NCI-H2107 treated with DMSO at 0.1 percent for 48 hours (cell line): Measurements from ENCODE around the gene ETV6.

Experiments
- DNase-seq: peaks from one replicate; lab custom pipeline; 2025; ENCODE audit not compliant: unreplicated experiment; lab: John Stamatoyannopoulos, UW

ETV6 gene

GRCh38 chr12:11732715-11733114 lies 83.2 kb downstream of the ETV6 start:
- DNase-seq, result no peak

GRCh38 chr12:11734580-11735180 lies 85.2 kb downstream of the ETV6 start:
- no peak for DNase-seq

GRCh38 chr12:11738450-11738849 lies 89.0 kb downstream of the ETV6 start:
- DNase-seq, result no peak

GRCh38 chr12:11739980-11740577 lies 90.6 kb downstream of the ETV6 start:
- no peak for DNase-seq

GRCh38 chr12:11741434-11742092 lies 92.1 kb downstream of the ETV6 start:
- no peak for DNase-seq

GRCh38 chr12:11743423-11744409 lies 94.2 kb downstream of the ETV6 start:
- DNase-seq, result peak; percentile 69

GRCh38 chr12:11744410-11744801 lies 94.9 kb downstream of the ETV6 start:
- no peak for DNase-seq

- no peak for DNase-seq
These were observed 95.6 kb downstream of the ETV6 start for GRCh38 chr12:11745113-11745512.

- no peak for DNase-seq
These were observed 96.7 kb downstream of the ETV6 start for GRCh38 chr12:11746024-11746771.

GRCh38 chr12:11746940-11747716 lies 97.7 kb downstream of the ETV6 start:
- DNase-seq, result no peak

GRCh38 chr12:11747969-11748368 lies 98.5 kb downstream of the ETV6 start:
- no peak for DNase-seq

- peak; percentile 71 for DNase-seq
These were observed 99.4 kb downstream of the ETV6 start for GRCh38 chr12:11748903-11749302.

- no peak for DNase-seq
These were observed 100.6 kb downstream of the ETV6 start for GRCh38 chr12:11749943-11750690.

- no peak for DNase-seq
These were observed 103.1 kb downstream of the ETV6 start for GRCh38 chr12:11752403-11753149.

GRCh38 chr12:11753150-11753499 lies 103.7 kb downstream of the ETV6 start:
- DNase-seq, result peak; percentile 95

- DNase-seq, result no peak
These were observed 104.4 kb downstream of the ETV6 start for GRCh38 chr12:11753826-11754225.

GRCh38 chr12:11754256-11754655 lies 104.8 kb downstream of the ETV6 start:
- no peak for DNase-seq

- no peak for DNase-seq
These were observed 105.9 kb downstream of the ETV6 start for GRCh38 chr12:11755302-11755930.
